OCI-LY7 (cell line): ENCODE results near the gene POU2F3.

Source experiments
- CTCF ChIP-seq: fragments of 200-600 bp; sonication (generic); conservative IDR thresholded peaks from 2 replicates; pipeline ENCODE4 v1.5.1; 2014; ENCODE audit warnings: mild to moderate bottlenecking, antibody characterized with exemption, low read length, moderate library complexity, mixed read lengths
- EZH2phosphoT487 ChIP-seq: fragments of 200-600 bp; sonication (generic); IDR thresholded peaks from 2 replicates; pipeline ENCODE4 v1.6.1; 2018; ENCODE audit warnings: low read depth, borderline replicate concordance, mild to moderate bottlenecking, mixed run types, antibody characterized with exemption, low read length, moderate library complexity, mixed read lengths

- TF ChIP-seq CTCF = no peak
- TF ChIP-seq EZH2phosphoT487 = no peak
These were observed 45.3 kb downstream of the POU2F3 start for GRCh38 chr11:120285256-120285655.
